ENCODE results near the gene P2RX2.

DNA sequence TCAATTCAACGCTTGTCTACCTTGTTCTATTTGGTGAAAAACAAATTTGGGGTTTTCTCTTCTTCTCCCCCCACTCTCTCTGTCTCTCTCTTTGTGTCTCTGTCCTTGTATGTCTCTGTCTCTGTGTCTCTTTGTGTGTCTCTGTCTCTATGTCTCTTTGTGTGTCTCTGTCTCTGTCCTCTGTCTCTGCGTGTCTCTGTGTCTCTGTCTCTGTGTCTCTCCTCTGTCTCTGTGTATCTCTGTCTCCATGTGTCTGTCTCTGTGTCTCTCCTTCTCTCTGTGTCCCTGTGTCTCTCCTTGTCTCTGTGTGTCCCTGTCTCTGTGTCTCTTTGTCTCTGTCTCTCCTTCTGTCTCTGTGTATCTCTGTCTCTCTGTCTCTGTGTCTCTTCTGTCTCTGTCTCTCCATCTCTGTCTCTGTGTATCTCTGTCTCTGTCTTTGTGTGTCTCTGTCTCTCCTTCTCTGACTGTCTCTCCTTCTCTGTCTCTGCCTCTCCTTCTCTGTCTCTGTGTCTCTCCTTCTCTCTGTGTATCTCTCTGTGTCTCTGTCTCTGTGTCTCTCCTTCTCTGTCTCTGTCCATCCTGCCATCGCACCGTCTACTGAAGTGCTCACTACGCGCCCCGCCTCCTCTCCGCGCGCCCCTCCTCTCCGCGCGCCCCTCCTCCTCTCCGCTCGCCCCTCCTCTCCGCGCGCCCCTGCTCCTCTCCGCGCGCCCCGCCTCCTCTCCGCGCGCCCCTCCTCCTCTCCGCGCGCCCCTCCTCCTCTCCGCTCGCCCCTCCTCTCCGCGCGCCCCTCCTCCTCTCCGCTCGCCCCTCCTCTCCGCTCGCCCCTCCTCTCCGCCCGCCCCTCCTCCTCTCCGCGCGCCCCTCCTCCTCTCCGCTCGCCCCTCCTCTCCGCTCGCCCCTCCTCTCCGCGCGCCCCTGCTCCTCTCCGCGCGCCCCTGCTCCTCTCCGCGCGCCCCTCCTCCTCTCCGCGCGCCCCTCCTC lies 21.0 kb upstream of the P2RX2 start:
- TF ChIP-seq EZH2 (IDR thresholded peaks at IDR 0.05) (no peak), POLR2AphosphoS5 (IDR thresholded peaks at IDR 0.05; ENCODE audit: borderline replicate concordance, low read depth, low read length) (no peak)

All from SK-N-MC (cell line).